Panc1 (cell line): Measurements from ENCODE around the gene CDHR2. TPM values are rescaled to one million over a fixed set of nuclear protein-coding genes. Genes with fewer than 3 reads are reported as not detected.

Experiments
- ATAC-seq: fragments of 200-7000 bp; cut with Tn5 transposase; 2 replicates; pipeline ENCODE4 v1.9.1; 2020; ENCODE audit warnings: mild to moderate bottlenecking, moderate library complexity
- BruUV-seq: library from RNA; stranded (reverse); fragments of 400-500 nt; replicated peaks from 2 replicates; lab custom pipeline; 2021; lab: Mats Ljungman, UMichigan
- CTCF ChIA-PET: fragments of 300-600 bp; sonication (Branson Sonifier 250); formaldehyde crosslinking; loops from one replicate; lab custom pipeline; 2022; ENCODE audit warnings: antibody characterized with exemption; lab: Charles Lee
- POLR2A ChIA-PET: fragments of 300-600 bp; sonication (Branson Sonifier 250); formaldehyde crosslinking; loops from one replicate; lab custom pipeline; 2022; ENCODE audit warnings: antibody characterized with exemption; lab: Charles Lee
- DNase-seq: peaks from one replicate; pipeline ENCODE4 v3.0.0-alpha.2; 2010; ENCODE audit warnings: low read depth, low spot score
- H3K27ac ChIP-seq: 2 replicates; pipeline ENCODE4 v1.5.1; 2011; ENCODE audit warnings: mild to moderate bottlenecking, low read length, inconsistent platforms
- H3K27me3 ChIP-seq: fragments of 200-500 bp; sonication (Bioruptor generic); 2 replicates; pipeline ENCODE4 v1.6.0; 2014; ENCODE audit warnings: low read length, inconsistent platforms; ENCODE audit not compliant: control insufficient read depth, insufficient read depth
- H3K36me3 ChIP-seq: fragments of 200-500 bp; sonication (Bioruptor generic); 2 replicates; pipeline ENCODE4 v1.5.1; 2014; ENCODE audit warnings: inconsistent platforms, mild to moderate bottlenecking, low read length, moderate library complexity; ENCODE audit not compliant: control insufficient read depth, insufficient read depth
- H3K4me1 ChIP-seq: 2 replicates; pipeline ENCODE4 v1.5.1; 2011; ENCODE audit warnings: inconsistent platforms, mild to moderate bottlenecking, low read length, moderate library complexity; ENCODE audit not compliant: control insufficient read depth, insufficient read depth
- H3K4me3 ChIP-seq, 2 experiments: 2 replicates each; pipeline ENCODE4 v1.5.1; 2011 to 2012; ENCODE audit warnings: low read depth in 2 of 2, low read length in 2 of 2, mild to moderate bottlenecking in 2 of 2, inconsistent platforms in 1 of 2, moderate library complexity in 1 of 2
- H3K9me3 ChIP-seq: fragments of 200-500 bp; sonication (Bioruptor generic); 2 replicates; pipeline ENCODE4 v1.5.1; 2014; ENCODE audit warnings: low read depth, mild to moderate bottlenecking, inconsistent platforms, low read length, moderate library complexity; ENCODE audit not compliant: control insufficient read depth, insufficient read depth
- POLR2AphosphoS5 ChIP-seq: IDR thresholded peaks from 2 replicates; pipeline ENCODE4 v1.6.1; 2012; ENCODE audit warnings: mild to moderate bottlenecking, low read depth, low read length, moderate library complexity
- SIN3A ChIP-seq: IDR thresholded peaks from 2 replicates; pipeline ENCODE4 v1.6.1; 2012; ENCODE audit warnings: low read depth, mild to moderate bottlenecking, low read length, moderate library complexity, borderline replicate concordance; ENCODE audit not compliant: insufficient read depth
- TCF7L2 ChIP-seq: IDR thresholded peaks from 2 replicates; pipeline ENCODE4 v1.6.1; 2011; ENCODE audit warnings: mild to moderate bottlenecking, low read depth, low read length, inconsistent platforms
- in situ Hi-C: cut with HindIII; loops from 2 replicates; pipeline ENCODE4 v1.10.0; 2016; ENCODE audit warnings: low sequenced_read_pairs, low pct_unique_long_range_greater_than_20kb
- intact Hi-C: fragments of 100-400 bp; cut with micrococcal nuclease; formaldehyde crosslinking; loops from one replicate; pipeline ENCODE4 v1.10.0; 2022; ENCODE audit not compliant: unreplicated experiment
- total RNA-seq: library from RNA; stranded (reverse); gene quantifications from one replicate; pipeline ENCODE4 v1.2.1, GENCODE V29; 2021; ENCODE audit not compliant: unreplicated experiment
- TF ChIP-seq, protein P1 (sequence below): fragments of 450-650 bp; IDR thresholded peaks from 2 replicates; pipeline ENCODE4 v1.5.1; 2017; ENCODE audit warnings: mild to moderate bottlenecking
- TF ChIP-seq, protein P2 (sequence below), 2 experiments: IDR thresholded peaks; 2 replicates each; pipeline ENCODE4 v1.6.1; 2011 to 2012; ENCODE audit warnings: low read depth in 2 of 2, control low read depth in 1 of 2, low read length in 1 of 2, mild to moderate bottlenecking in 1 of 2, moderate library complexity in 1 of 2; ENCODE audit not compliant: insufficient read depth in 1 of 2

CDHR2 gene
- total RNA-seq, 1 experiment from 2014 or later, result 0.72 TPM

DNA sequence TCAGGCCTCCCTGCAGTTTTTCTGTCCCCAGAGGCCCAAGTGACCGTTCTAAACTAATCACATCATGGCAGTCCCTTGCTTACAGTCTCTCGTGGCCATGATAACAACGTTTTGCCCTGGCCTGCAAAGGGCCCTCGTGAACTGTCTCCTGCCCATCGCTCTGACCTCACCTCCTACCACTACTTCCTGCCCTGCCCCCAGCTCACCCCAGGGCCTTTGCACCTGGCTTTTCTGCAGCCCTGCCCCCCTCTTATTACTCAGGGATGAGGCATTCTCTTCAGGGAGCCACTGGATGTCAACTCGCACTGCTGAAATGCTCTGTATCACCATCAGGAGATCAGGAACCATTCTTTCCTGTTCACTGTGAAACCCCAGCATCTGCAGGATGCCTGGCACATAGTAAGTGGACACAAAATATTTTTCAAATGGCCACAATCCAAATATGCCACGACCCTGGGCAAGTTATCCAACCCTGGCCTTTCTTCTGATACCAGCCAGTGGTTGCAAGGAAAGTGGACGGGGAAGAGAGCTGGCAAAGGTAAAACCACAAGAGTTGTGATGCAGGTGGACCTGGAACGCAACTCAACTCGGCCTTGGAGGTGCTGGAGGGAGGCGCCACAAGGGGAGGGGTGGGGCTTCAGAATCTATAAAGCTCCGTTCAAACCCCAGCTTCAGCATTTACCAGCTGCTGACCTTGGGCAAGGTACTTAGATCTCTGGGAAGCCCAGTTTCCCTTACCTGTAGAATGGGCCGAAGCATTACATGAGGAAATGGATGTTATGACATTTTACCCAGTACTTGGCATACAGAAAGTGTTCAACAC, 79.5 kb downstream of the CDHR2 start:
- no TSS peak for BruUV-seq
- intact Hi-C loops, result no loop called here
- ChIA-PET CTCF (no interaction called here), POLR2A (interaction anchor here (0.6 kb wide), 1 partner anchor 927 kb away, joined by 3 read pairs; no protein-coding TSS in a partner anchor)
- DNase-seq (no peak), ATAC-seq (no peak)
- no peaks in the 10 kb centered on the region; the same call in 1 of the 2 replicates for H3K4me1 ChIP-seq
- in situ Hi-C loops, result no loop called here
- TF ChIP-seq SIN3A (no peak), POLR2AphosphoS5 (no peak), TCF7L2 (no peak)
- TF ChIP-seq, protein P1, sequence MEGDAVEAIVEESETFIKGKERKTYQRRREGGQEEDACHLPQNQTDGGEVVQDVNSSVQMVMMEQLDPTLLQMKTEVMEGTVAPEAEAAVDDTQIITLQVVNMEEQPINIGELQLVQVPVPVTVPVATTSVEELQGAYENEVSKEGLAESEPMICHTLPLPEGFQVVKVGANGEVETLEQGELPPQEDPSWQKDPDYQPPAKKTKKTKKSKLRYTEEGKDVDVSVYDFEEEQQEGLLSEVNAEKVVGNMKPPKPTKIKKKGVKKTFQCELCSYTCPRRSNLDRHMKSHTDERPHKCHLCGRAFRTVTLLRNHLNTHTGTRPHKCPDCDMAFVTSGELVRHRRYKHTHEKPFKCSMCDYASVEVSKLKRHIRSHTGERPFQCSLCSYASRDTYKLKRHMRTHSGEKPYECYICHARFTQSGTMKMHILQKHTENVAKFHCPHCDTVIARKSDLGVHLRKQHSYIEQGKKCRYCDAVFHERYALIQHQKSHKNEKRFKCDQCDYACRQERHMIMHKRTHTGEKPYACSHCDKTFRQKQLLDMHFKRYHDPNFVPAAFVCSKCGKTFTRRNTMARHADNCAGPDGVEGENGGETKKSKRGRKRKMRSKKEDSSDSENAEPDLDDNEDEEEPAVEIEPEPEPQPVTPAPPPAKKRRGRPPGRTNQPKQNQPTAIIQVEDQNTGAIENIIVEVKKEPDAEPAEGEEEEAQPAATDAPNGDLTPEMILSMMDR, result no peak
- TF ChIP-seq, protein P2, sequence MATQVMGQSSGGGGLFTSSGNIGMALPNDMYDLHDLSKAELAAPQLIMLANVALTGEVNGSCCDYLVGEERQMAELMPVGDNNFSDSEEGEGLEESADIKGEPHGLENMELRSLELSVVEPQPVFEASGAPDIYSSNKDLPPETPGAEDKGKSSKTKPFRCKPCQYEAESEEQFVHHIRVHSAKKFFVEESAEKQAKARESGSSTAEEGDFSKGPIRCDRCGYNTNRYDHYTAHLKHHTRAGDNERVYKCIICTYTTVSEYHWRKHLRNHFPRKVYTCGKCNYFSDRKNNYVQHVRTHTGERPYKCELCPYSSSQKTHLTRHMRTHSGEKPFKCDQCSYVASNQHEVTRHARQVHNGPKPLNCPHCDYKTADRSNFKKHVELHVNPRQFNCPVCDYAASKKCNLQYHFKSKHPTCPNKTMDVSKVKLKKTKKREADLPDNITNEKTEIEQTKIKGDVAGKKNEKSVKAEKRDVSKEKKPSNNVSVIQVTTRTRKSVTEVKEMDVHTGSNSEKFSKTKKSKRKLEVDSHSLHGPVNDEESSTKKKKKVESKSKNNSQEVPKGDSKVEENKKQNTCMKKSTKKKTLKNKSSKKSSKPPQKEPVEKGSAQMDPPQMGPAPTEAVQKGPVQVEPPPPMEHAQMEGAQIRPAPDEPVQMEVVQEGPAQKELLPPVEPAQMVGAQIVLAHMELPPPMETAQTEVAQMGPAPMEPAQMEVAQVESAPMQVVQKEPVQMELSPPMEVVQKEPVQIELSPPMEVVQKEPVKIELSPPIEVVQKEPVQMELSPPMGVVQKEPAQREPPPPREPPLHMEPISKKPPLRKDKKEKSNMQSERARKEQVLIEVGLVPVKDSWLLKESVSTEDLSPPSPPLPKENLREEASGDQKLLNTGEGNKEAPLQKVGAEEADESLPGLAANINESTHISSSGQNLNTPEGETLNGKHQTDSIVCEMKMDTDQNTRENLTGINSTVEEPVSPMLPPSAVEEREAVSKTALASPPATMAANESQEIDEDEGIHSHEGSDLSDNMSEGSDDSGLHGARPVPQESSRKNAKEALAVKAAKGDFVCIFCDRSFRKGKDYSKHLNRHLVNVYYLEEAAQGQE (IDR thresholded peaks at IDR 0.05; ENCODE audit: insufficient read depth in 1 of 2, low read depth in 2 of 2, low read length in 1 of 2), result no peak
- no peak overlapping the region for H3K27ac ChIP-seq
- H3K36me3 ChIP-seq, result no peaks in the 10 kb centered on the region
- H3K27me3 ChIP-seq, result peaks cover 11% of the 10 kb centered on the region; the same call in 1 of the 2 replicates
- H3K4me3 ChIP-seq, result no peak overlapping the region
- H3K9me3 ChIP-seq, result no peaks in the 10 kb centered on the region

DNA sequence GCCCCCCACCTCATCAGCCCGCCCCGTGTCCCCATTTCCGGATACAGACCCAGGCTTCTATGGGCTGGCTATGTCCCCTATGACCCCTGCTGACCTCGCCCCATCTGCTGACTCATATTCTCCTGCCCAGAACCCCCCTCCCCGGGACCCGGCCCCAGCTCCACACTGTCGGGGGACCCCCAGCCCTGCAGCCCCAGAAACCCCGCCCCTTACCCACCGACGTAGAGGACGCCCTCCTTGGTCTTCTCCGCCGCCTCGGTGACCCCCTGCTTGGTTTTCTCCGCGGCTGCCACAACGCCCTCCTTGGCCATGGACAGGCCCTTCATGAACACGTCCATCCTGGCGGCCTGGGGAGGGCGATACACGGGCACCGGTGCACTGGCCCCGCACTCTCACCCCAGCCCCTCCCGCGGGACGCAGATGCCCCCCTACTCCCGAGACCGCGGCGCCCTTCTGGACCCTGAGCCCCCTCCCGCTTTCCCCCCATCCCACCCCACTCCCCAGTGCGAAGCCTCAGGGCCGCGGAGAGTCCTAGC, 80.2 kb downstream of the CDHR2 start:
- Histone ChIP-seq H3K27ac (no peak overlapping the region), H3K4me1 (no peaks in the 10 kb centered on the region; the same call in 1 of the 2 replicates), H3K4me3 (peak overlapping the region in 1 of 2 experiments; percentile 51; a peak in 2 of 4 replicates), H3K9me3 (no peaks in the 10 kb centered on the region), H3K36me3 (no peaks in the 10 kb centered on the region), H3K27me3 (peaks cover 14% of the 10 kb centered on the region; the same call in 1 of the 2 replicates)
- in situ Hi-C loops, result no loop called here
- intact Hi-C loops, result no loop called here
- POLR2A ChIA-PET, result interaction anchor here (1.1 kb wide), 1 partner anchor 8 kb away, joined by 3 read pairs; no protein-coding TSS in a partner anchor
- TF ChIP-seq TCF7L2 (no peak), SIN3A (no peak), POLR2AphosphoS5 (no peak)
- TF ChIP-seq, protein P2 (IDR thresholded peaks at IDR 0.05; ENCODE audit: insufficient read depth in 1 of 2, low read depth in 2 of 2, low read length in 1 of 2), result no peak
- TF ChIP-seq, protein P1, result no peak
- no peak for ATAC-seq
- CTCF ChIA-PET, result no interaction called here
- no TSS peak for BruUV-seq
- DNase-seq, result no peak
